AG20443 (cell line): ENCODE results near the gene MARK1.
A peak's percentile ranks its signal among the peaks of the same experiment; 100 is the strongest.
"Not testable (repeated sequence)": the region's sequence is repeated elsewhere in the genome, so short reads cannot be mapped to it uniquely, and the experiment has no call there.

ENCODE experiments used
- DNase-seq: peaks from one replicate; pipeline ENCODE4 v3.0.0; 2012; ENCODE audit warnings: low spot score, mixed read lengths

MARK1 gene

DNA sequence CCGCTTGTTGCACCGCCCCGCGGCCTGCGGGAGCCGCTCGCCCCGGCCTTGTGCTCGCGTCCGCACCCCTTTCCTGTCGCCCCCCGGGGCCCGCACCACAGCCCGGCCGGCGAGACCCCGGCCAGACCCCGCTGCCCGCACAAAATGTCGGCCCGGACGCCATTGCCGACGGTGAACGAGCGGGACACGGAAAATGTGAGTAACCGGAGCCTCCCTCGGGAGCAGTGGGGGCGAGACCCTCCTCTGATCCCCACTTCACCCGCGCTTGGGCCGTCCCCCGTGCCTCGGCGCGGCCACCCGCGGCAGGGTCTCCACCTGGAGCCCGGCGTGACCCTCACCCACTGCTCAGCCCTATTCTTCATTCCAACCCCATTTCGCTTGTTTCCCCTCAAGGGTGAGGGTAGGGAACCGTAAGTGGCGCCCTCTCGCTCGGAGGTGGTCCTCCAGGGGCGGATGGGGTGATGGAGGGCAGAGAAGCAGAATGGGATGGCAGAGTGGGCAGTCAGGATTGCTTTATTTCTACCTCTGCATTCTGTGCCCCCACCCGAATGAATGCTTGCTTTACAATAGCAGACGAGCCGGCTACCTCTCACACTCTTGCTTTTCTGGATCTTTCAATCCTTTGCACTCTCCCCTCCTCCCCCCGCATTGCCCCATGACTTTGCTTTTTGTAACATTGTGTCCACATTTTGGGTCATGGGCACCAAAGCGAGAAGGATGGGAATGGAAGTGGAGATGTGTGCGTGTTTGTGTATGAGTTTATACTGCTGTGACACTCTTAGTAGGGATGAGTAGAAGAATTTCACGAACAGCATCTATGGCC lies 954 bp downstream of the MARK1 start:
- DNase-seq = no peak

DNA sequence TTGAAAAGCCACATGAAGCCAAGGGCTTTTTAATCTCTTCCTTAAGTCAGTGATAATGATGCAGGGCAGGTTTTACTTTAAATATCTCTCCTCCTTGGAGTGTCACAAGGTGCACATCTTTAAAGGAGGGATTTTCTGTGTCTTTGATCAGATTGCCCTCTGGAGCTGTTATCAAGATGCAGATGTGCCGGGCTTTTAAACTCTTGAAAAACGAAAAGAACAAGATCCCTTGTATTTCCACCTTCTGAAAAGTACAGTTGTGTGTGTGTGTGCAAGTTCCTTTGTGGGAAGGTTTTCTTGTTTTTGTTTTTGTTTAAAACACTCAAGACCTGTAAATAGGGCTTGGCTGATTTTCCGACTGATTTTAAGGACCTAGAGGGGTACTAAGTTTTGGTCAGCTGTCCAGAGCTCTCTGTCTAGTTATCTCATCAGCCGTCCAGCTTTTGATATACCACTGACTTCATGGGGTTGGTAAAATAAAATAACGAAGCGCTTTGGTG lies 1.6 kb downstream of the MARK1 start:
- DNase-seq = no peak

DNA sequence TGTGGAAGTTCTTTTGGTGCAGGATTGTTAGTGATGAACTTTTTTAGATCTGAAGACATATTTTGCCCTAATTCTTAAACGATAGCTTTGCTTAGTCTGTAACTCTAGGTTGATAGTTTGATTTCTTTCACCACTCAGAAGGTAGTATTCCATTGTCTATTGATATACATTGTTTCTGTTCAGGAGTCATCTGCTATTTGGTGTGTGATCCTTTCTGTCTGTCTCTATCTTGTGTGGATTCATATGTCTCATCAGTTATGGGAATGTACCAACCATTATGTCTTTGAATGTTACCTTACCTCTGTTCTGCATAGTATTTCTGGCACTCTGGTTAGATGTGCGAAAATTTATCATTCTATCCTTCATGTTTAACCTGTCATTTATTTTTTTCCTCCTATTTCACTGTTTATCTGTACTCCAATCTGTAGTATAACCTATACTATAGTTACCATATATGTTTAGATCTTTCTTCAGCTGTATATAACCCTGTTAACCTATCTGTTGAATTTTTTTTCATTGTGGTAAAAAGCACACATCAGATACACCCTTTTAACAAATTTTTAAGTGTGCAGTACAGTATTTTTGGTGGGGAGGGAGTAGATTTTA lies 5.7 kb downstream of the MARK1 start:
- no peak for DNase-seq

DNA sequence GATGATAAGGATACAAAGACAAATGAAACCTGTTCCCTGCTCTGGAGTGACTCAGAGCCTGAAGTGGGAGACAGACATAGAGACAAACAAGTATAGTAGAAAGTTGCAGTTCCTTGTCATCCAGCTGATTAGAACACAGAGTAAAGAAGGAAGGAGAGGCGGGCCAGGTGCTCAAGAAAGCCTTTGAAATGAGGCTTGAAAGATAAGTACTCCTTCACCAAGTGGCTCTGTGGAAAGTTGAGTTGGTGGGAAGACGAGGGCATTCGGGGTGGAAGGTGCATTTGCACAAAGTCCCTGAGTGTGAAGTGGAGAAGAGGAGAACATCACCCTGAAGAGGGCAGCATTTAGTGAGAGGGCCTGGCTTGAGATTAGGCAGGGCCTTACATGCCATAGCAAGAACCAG lies 17.0 kb downstream of the MARK1 start:
- DNase-seq = peak; percentile 14

DNA sequence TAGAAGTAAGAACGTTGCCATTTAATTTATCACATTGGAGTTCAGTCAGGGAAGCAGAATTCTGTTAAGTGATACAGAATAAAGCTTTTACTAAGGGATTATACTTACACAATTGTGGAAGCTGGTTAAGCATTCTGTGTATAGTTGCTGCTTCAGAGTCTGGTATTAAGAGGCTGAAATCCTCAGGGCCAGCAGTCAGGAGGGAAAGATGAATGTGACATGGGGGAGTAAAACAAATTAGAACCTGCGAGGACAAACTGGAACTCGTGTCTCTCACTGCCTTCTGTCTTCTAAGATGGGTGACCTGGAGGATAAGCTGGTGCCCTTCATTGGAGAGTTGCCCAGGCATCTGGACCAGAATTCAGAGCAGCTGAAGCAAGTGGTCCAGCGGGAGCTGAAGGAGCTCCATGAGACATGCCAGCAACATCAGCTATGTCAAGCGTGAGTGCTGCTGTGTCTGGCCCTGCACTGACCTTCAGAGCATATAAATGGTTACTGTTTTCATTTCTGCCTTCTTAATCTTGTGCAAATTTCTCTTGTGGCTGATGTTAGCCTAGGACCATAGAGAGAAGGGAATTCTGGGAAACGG lies 23.0 kb downstream of the MARK1 start:
- no peak for DNase-seq

DNA sequence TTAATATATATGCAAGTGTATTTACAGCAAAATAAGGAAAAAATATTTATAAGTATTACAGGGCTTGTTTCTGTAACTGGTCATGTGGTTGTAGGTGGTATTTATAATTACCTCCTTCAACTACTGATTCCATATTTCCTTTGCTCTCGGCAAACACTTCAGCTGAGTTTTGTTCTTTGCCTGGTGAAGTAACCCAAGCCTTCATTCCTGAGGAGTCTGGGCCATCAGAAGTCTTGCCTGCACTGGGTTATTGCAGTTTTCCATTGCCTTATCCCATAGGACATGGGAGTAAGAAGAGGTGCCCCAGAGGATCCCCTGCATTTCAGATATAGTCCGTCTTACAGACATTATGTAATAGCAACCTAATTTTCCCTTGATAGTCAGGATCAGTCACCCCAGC lies 23.8 kb downstream of the MARK1 start:
- no peak for DNase-seq

DNA sequence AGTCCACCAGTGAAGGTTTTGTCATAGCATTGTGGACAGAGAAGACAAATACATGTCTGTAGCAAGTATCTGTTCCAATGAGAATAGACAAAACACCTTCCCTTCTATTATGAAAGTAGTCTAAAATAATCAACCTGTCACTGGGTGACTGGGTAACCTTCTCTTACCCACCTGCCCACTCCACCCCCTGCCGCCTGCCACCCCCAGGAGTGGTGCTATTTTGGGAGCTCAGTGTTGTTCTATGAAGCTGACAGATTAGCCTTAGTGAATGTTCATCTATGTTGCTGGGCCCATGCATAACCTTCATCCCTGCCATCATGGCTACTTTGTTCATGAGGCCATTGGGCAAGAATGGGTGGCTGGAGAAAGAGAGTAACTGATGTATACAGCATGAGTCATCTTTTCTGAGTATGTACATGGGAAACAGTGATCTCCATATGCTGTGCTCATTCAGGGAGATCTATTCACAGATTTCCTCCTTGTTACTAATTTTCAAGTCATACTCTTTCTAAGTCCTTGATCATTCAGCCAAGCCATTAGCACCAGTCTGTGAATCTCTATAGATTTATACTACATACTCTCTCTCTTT lies 24.8 kb downstream of the MARK1 start:
- DNase-seq = no peak

DNA sequence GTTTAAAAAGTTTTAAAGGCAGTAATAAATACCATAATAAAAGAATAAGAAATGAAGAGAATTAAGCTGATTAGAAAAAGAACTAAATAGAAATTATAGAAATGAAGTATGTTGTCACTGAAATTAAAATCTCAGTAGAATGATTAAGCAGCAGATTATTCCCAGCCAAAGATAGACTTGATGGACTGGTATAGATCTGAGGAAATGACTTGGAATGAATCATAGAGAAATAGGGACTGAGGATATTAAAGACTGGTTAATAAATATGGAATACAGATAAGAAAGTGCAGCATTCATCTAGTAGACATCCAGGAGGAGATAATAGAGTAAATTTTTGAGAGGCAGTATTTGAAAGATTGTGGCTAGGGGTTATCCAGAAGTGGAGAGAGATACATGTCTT lies 28.7 kb downstream of the MARK1 start:
- no peak for DNase-seq

DNA sequence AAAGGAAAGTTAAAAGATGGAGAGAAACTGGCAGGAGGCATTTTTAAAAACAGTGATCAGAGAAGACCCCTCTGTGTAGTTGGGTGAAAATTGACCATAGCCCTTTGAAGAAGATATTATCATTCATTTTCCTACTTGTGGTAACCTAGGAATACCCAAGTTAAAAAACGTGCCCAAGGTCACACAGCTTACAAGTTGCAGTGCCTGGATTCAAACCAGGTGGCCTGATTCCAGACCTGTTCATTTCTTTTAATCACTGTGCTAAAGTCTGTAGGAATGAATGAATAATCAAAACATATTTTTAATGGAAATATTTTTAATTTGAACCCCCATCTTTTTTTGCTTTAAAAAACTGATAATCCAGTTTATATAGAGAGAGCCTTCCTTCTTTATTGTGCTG lies 35.6 kb downstream of the MARK1 start:
- DNase-seq = no peak

DNA sequence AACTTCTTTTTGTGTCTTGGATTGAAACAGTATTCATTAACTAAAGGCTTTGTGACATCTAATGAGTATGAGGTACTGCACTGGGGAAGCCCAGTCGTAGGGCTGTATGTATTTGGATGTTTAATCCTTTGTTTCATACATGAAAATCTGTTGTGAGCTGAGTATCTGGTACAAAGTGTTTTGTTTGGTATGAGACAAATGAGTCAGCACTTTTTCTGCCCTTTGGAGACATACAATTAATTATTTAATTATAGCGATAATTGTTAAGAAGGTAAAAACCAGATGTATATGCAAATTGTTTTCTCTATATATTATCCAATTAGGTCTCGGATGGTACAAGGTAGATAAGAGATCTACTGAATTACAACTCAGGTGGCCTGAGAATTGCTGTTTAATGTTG lies 36.3 kb downstream of the MARK1 start:
- DNase-seq = no peak

DNA sequence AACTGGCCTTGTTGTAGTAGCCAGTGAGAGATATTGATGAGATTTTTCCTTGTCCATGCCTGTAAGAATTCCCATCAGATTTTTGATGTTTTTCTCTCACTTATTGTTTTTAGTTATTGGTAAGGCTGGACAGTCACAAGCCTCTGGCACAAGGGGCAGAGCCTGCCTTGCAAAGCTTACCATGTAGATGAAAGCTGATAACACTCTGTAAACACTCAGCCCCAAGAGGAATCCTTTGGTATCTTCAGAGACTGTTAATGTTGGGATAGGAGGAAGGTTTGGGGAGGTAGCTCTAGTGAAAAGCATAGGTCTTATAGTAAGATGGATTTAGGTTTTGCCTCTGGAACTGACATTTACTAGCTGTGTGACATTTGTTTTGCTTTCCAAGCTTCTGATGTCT lies 37.7 kb downstream of the MARK1 start:
- no peak for DNase-seq

DNA sequence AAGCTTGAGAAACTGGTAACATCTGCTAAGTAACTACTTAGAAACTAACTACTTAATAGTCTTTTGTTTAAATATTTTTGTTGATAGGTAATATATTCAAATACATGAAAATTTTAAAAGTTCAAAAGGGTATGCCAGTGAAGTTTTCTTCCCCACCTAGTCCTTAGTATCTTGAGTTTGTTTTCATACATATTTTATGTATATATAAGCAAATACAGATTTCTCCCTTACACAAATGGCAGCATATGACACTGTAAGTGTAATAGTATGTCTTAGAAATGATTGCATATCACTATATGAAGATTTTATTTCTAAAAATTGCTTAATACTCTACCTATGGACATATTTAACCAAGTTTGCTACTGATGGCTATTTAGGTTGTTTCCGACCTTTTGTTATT lies 38.9 kb downstream of the MARK1 start:
- DNase-seq = no peak

DNA sequence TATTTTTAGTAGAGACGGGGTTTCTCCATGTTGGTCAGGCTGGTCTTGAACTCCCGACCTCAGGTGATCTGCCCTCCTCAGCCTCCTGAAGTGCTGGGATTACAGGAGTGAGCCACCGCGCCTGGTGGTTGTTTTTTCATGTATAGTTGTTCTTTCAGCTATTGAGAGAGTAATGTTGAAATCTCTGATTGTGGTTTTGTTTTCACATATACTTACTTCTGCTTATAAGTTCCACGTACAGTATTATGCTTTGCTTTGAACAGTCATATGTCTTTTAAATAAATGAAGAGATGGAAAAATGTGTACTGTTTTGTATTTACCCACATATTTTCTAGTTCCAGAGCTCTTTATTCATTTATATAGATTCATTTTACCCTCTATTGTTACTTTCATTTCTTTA lies 44.5 kb downstream of the MARK1 start:
- no peak for DNase-seq

DNA sequence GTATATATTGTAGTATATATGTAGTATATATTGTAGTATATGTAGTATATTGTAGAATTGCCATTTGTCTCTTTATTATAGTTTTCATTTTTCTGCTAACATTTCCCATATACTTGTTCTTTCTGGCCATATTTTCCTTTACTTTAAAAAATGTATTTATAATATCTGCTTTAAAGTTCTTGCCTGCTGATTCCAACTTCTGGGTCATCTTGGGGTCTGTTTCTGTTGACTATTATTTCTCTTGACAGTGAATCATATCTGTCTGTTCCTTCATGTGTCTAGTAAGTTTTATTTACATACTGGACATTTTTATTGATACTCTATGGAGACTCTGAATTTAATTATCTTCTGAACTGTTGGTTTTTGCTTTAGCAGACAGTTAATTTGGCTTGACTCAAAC lies 45.9 kb downstream of the MARK1 start:
- no peak for DNase-seq

DNA sequence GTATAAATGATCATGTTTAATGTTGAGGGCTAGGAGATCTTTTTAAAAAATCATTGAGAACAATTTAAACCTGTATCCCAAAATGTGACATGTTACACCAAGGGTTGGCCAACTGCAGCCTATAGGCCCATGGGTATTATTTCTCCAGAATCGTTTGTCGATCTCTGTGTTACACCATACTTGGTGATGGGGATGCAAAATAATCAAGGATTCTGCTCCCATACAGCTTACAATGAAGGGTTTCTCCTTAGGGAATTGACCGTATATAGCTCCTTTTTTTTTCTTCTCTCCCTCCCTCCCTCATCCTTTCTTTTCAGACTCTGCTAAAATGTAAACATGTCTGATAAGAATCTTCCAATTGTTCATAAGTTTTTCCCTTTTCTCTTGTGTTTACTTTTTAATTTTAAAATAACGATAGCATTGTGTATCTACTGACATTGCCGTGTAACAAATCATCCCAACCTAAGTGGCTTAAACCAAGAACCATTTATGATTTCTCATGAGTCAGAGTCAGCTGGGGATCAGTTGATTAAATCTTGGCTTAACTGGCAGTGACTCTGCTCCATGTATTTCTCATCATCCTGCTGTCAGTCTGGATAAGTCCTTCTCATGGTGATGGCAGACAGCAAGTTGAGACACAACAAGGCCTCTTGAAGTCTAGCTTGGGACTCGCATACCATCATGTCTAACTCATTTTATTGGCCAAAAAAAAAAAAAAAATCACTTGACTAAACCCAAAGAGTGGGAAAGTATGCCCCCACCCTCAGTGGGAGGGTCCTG lies 48.0 kb downstream of the MARK1 start:
- DNase-seq = no peak

DNA sequence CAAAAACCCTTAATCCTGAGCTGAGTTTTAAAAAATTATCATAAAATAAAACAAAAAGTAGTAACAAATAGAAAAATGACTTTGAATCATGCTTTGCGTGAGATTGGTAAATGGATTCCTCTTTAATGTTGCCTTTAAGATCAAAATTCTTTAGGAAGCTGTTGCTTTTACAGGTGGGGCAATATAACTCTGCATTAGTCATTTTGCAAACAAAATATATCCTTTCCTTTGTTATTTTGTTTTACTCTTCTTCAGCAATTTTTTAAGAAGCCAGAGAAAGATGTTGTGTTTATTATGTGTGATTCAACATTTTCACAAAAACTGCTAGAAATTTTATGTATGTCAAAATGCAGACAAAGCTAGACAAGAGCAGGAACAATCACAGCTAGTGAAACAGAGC lies 50.0 kb downstream of the MARK1 start:
- DNase-seq = no peak

DNA sequence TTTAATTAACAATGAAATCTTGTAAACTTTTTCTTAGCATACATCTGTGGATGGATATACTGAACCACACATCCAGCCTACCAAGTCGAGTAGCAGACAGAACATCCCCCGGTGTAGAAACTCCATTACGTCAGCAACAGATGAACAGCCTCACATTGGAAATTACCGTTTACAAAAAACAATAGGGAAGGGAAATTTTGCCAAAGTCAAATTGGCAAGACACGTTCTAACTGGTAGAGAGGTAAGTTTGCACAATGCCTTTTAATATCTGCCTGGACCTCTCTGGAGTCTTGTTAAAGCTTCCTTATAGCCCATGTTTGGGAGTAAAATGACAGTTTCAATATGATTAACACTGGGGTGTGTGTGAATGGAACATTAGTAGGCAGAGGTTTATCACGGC lies 51.4 kb downstream of the MARK1 start:
- DNase-seq = no peak

DNA sequence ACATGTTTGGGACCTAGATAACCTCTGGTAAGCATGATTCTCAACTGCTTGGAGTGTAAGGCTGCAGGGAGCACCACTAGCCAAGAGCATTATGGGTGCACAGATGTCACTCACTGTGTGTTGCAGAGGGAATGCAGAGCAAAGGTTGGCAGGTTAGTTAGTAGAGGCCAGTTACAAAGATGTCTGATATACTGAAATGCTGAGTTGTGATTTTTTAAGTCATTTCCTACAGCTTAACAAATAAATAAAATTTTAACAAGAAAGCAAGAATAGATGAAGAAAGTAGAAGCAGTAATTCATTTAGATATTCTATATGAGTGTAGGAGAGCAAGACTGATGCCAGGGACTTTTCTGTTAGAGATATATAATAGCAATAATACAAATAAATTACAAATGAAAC lies 64.8 kb downstream of the MARK1 start:
- no peak for DNase-seq

DNA sequence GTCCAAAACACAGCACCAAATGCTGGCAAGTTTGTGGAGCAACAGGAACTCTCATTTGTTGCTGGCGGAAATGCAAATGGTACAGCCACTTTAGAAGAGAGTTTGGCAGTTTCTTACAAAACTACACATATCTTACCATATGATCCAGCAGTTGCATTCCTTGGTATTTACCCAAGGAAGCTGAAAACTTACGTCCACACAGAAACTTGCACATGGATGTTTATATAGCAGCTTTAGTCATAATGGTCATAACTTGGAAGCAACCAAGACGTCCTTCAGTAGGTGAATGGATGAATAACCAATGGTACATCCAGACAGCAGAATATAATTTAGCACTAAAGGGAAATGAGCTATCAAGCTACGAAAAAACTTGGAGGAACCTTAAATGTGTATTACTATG lies 66.4 kb downstream of the MARK1 start:
- no peak for DNase-seq

DNA sequence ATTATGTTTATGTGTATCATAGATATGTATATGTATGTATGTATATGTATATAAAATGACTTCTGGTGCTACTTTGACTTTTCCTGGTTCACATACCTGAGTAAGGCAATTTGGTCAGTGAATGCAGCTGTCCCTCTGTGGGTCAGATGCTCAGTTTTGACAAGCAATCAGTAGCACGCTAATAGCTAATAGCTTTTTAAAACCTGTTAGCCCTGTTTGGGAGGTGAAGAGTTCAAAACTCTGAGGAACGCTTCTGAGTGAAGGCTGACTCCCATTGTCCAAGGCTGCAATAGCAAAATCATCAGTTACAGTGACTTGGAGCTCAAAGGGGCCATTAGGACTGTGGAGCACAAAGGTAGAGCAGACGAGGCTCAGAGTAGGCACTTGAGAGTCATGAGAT lies 67.2 kb downstream of the MARK1 start:
- DNase-seq = no peak

DNA sequence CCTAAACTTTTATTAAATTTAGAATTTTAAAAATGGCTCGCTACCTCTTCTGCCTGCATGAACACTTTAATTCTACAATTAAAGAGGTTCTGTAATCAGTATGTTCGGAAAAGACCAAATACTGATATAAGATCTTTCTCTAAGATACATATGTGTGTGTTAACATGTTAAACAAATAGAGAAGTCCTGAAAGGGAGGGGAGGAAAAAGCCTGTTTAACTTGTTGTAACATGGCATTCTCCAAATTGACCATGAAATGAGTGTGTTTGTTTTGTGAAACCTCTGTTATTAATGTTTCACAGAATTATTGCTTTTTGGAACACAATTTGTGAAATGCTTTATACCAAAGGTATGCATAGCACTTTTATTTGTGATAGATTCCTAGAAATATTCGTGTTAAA lies 77.0 kb downstream of the MARK1 start:
- DNase-seq = no peak

DNA sequence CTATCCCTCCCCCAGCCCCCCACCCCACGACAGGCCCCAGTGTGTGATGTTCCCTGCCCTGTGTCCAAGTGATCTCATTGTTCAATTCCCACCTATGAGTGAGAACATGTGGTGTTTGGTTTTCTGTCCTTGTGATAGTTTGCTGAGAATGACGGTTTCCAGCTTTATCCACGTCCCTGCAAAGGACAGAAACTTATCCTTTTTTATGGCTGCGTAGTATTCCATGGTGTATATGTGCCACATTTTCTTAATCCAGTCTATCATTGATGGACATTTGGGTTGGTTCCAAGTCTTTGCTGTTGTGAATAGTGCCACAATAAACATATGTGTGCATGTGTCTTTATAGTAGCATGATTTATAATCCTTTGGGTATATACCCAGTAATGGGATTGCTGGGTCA lies 77.7 kb downstream of the MARK1 start:
- not testable (repeated sequence) for DNase-seq
